Measurements from ENCODE around the gene MYCBP.
"Not testable (repeated sequence)": the region's sequence is repeated elsewhere in the genome, so short reads cannot be mapped to it uniquely, and the experiment has no call there.

The MYCBP gene, protein sequence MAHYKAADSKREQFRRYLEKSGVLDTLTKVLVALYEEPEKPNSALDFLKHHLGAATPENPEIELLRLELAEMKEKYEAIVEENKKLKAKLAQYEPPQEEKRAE

DNA sequence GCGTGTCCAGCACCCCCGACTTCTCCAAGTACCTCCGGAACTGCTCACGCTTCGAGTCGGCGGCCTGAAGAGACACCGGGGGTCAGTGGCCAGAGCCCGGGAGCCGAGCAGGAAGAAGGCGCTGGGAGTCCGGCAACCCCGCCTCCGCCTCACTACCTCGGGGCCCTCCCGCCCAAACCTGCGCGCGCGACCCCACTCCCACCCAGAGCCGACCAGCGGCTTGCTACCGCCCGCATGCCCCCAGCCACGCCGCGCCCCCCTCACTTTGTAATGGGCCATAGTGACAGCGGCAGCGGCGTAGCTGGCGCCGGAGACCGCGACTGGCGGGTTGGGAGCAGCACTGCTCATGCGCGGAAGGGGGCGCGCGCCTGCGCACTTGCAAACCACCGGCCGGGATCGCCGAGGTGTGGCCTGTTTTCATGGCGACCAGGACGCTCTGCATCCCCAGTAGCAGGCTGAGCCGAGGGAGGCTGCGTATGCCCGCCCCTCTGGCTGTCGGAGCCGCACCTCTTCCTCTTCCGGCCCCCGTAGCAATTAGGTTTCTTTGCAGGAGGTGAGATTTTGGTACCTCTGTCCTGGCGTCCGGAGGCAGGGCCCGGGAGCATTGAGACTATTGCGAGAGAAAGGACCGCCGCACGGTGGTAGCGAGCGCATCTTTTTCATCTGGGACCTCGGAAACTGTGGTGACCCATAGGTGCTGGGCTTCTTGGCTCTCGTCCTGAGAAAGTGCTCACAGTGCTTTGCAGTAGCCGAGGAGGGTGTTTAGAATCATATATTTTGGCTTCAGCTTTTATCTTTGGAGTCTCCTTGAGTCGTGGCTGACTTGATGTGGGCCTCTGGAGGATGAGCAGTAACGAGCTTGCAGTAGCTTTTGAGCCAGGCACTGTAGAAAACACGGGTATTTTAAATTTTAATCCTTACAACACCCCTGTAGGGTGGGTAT is at the start of gene MYCBP:
Gene MYCBP, minus strand, starts transcription at position 322 of the 943 bp plus-strand sequence. Its CDS starts 43 bp downstream, at position 279.
- intact Hi-C loops (cut with micrococcal nuclease): loop anchor here (1.0 to 10.0 kb wide), 3 partner anchors 14 to 212 kb away; partner anchors contain the start of gene RRAGC
- H3K4me3 Mint-ChIP-seq: peak within 1 kb of the TSS; percentile 91
- no peaks in the 10 kb centered on the region for H3K27me3 Mint-ChIP-seq
- peak within 1 kb of the TSS; percentile 82 for H3K27ac Mint-ChIP-seq
- H3K36me3 Mint-ChIP-seq (ENCODE audit: low read depth): peaks cover 22% of the 10 kb centered on the region
- no peaks in the 10 kb centered on the region for H3K9me3 Mint-ChIP-seq
- peaks cover 16% of the 10 kb centered on the region for H3K4me1 Mint-ChIP-seq (ENCODE audit: low read depth)

DNA sequence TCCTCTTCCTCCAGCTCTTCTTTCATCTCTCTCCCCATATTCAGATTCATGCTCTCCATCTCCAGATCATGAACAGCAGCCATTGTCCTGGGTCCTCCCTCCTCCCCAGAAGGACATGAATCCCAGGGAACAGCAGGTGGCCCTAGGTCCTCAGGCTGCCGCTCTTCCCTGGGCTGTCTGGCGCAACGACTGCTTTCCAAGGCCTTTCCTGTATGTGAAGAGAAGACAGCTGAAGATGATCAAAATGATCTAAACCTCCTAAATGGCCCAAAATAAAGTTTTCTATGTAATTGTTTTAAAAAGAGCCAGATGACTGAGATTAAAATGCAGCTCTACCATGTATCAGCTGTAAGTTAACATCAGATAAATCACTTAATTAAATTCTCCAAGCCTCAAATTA is 46.0 kb upstream of the MYCBP start:
- Mint-ChIP-seq H3K4me3 (no peak overlapping the region), H3K36me3 (ENCODE audit: low read depth) (peaks cover 9% of the 10 kb centered on the region), H3K27ac (no peak overlapping the region), H3K9me3 (no peaks in the 10 kb centered on the region), H3K4me1 (ENCODE audit: low read depth) (no peaks in the 10 kb centered on the region), H3K27me3 (no peaks in the 10 kb centered on the region)
- intact Hi-C loops (cut with micrococcal nuclease): no loop called here

DNA sequence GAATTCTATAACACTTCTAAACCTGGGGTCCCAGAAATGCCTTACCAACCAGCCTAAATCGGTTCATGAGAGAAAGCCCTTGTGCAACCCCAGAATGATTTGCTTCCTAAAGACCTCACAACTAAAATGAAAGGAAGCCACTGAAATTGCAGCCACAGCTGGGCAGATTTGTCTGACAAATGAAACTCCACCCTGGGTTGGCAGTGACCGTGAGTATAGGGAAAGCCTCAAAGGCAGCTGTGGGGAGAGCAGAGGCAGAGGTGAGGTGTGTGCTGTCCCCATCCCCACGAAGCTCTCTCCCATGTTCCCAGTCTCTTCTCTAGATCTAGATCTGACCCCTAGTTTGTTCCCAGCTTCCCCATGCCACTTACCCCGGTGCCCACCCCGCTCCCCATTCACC is 45.4 kb upstream of the MYCBP start:
- H3K36me3 Mint-ChIP-seq (ENCODE audit: low read depth): peaks cover 15% of the 10 kb centered on the region
- no peaks in the 10 kb centered on the region for H3K9me3 Mint-ChIP-seq
- no peak overlapping the region for H3K4me3 Mint-ChIP-seq
- H3K27ac Mint-ChIP-seq: no peak overlapping the region
- intact Hi-C loops (cut with micrococcal nuclease): no loop called here
- H3K4me1 Mint-ChIP-seq (ENCODE audit: low read depth): no peaks in the 10 kb centered on the region
- no peaks in the 10 kb centered on the region for H3K27me3 Mint-ChIP-seq

DNA sequence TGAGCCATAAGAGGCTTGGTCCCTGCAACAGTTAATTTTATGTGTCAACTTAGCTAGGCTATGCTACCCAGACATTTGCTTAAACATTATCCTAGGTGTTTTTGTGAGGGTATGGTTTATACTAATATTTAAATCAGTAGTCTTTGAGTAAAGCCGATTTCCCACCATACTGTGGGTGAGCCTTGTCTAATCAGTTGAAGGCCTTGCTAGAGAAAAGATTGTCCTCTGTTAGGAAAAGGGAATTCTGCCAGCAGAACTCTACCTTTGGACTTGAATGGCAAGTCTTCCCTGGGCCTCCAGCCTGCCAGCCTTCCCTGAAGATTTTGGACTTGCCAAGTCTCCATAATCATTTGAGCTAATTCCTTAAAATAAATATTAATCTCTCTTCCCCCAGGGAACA is 44.6 kb upstream of the MYCBP start:
- H3K27me3 Mint-ChIP-seq: no peaks in the 10 kb centered on the region
- H3K36me3 Mint-ChIP-seq (ENCODE audit: low read depth): peaks cover 17% of the 10 kb centered on the region
- no peak overlapping the region for H3K27ac Mint-ChIP-seq
- no peaks in the 10 kb centered on the region for H3K9me3 Mint-ChIP-seq
- intact Hi-C loops (cut with micrococcal nuclease): no loop called here
- H3K4me3 Mint-ChIP-seq: no peak overlapping the region
- H3K4me1 Mint-ChIP-seq (ENCODE audit: low read depth): no peaks in the 10 kb centered on the region

DNA sequence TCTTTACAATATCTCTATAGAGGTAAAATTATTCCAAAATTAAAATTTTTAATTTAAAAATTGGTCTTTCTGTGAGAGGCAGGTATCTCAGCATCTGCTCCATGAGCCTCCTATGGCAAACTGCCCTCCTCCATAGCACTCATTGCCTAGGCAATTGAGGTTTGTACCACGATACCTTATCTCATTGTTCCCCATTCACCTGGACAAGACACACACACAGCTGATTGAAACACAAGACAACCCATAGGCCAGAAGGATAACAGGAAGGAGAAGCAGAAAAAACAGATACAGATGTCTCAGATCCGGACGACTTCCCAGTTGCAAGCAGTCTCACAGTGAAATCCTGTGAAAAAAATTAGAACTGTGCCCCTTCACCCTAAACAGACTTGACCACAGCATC is 44.2 kb upstream of the MYCBP start:
- H3K4me3 Mint-ChIP-seq: no peak overlapping the region
- intact Hi-C loops (cut with micrococcal nuclease): no loop called here
- H3K27ac Mint-ChIP-seq: no peak overlapping the region

DNA sequence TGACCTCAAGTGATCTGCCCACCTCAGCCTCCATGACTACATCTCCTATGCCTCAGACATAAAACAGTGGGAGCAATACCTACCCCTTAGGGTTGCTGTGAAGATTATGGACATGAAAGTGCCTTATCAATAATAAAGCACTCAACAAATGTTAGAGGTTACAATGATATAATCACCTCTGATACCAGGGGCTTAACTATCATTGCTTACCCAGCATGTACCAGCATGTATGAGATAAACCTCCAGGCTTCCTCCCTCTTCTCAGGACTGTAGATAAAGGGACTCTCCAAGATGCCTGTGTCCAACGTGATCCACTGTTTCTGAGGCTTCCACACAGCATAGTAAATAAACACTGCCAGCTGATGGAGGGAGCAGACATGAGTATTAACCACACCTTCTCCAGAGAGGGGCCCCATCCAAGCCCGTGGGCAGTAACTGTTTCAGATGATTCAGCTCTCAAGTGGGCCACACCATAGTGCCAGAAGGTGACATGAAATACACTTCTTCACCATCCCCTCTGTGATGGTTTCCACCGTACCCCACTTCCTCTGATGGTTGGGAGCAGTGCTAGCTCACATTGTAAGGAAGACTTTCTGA is 42.3 kb upstream of the MYCBP start:
- Mint-ChIP-seq H3K27me3 (no peaks in the 10 kb centered on the region), H3K9me3 (no peaks in the 10 kb centered on the region), H3K36me3 (ENCODE audit: low read depth) (peaks cover 17% of the 10 kb centered on the region), H3K4me3 (no peak overlapping the region), H3K4me1 (ENCODE audit: low read depth) (no peaks in the 10 kb centered on the region), H3K27ac (no peak overlapping the region)
- intact Hi-C loops (cut with micrococcal nuclease): no loop called here

More for the DNA sequence above, 44.2 kb upstream of the MYCBP start:
- H3K27me3 Mint-ChIP-seq: no peaks in the 10 kb centered on the region
- H3K36me3 Mint-ChIP-seq (ENCODE audit: low read depth): peaks cover 17% of the 10 kb centered on the region
- H3K4me1 Mint-ChIP-seq (ENCODE audit: low read depth): no peaks in the 10 kb centered on the region
- H3K9me3 Mint-ChIP-seq: no peaks in the 10 kb centered on the region

DNA sequence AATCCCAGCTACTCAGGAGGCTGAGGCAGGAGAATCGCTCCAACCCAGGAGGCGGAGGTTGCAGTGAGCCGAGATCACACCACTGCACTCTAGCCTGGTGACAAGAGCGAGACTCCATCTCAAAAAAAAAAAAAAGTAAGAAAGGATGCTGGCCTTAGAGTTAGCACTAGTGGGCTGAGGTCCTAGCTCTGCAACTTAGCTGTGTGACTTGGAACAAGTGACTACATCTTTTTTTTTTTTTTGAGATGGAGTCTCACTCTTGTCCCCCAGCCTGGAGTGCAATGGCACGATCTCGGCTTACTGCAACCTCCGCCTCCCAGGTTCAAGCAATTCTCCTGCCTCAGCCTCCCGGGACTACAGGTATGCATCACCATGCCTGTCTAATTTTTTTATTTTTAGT is 41.8 kb upstream of the MYCBP start:
- H3K4me3 Mint-ChIP-seq; H3K27ac Mint-ChIP-seq; H3K9me3 Mint-ChIP-seq; H3K4me1 Mint-ChIP-seq (ENCODE audit: low read depth); intact Hi-C loops (cut with micrococcal nuclease); H3K27me3 Mint-ChIP-seq: not testable (repeated sequence)
- H3K36me3 Mint-ChIP-seq (ENCODE audit: low read depth): peaks cover 17% of the 10 kb centered on the region

DNA sequence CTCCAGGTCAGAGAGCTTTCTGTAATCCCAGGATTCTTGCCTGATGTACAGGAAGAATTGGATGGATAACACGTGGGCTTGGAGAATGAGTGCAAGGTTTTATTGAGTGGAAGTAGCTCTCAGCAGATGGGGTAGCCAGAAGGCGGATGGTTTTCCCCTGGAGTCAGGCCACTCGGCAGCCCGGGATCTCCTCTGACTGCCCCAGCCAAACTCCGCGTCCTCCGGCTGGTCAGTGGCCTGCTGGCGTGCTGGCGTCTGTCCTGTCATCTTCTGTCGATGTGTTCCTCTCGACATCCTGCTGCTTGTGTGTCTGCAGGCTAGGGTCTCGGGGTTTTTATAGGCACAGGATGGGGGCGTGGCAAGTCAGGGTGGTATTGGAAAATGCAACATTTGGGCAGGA is 35.7 kb upstream of the MYCBP start:
- Mint-ChIP-seq H3K9me3 (peaks cover 12% of the 10 kb centered on the region), H3K27me3 (no peaks in the 10 kb centered on the region), H3K4me3 (no peak overlapping the region), H3K36me3 (ENCODE audit: low read depth) (peaks cover 9% of the 10 kb centered on the region), H3K27ac (no peak overlapping the region), H3K4me1 (ENCODE audit: low read depth) (no peaks in the 10 kb centered on the region)
- intact Hi-C loops (cut with micrococcal nuclease): no loop called here

DNA sequence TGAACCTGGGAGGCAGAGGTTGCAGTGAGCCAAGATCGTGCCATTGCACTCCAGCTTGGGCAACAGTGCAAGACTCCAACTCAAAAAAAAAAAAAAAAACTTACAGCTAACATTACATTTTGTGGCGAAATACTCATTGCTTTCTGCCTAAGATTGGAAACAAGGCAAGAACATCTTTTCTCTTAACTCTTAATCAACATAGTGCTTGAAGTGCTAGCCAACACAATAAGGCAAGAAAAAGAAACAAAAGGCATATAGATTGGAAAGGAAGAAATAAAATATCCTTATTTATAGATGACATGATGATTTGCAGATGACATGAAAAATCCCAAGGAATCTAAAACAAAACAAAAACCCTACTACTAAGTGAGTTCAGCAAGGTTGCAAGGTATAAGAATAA is 32.8 kb upstream of the MYCBP start:
- intact Hi-C loops (cut with micrococcal nuclease): no loop called here
- Mint-ChIP-seq H3K4me3 (no peak overlapping the region), H3K36me3 (ENCODE audit: low read depth) (peaks cover 4% of the 10 kb centered on the region), H3K27ac (no peak overlapping the region), H3K4me1 (ENCODE audit: low read depth) (no peaks in the 10 kb centered on the region), H3K9me3 (peaks cover 12% of the 10 kb centered on the region), H3K27me3 (no peaks in the 10 kb centered on the region)

DNA sequence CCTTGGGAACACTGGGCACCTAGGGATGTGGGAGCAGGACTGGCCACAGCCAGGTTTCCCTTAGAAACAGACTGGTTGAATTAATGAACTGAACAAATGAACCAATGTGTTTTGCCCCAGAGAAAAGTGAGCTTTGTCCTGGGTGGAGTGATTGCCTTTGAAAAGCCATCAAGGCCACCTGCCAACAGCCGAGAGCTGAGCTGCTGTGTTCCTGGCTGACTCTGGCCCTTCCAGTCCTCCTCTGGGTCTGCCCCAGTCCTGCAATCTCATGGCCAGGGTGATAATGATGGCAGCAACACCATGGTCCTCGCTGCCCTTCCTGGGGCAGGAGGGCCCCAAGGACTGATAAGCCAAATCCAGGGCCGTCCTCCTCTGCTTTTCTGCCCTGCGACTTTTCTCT is 26.4 kb upstream of the MYCBP start:
- no peaks in the 10 kb centered on the region for H3K9me3 Mint-ChIP-seq
- no peaks in the 10 kb centered on the region for H3K36me3 Mint-ChIP-seq (ENCODE audit: low read depth)
- H3K27ac Mint-ChIP-seq: no peak overlapping the region
- H3K27me3 Mint-ChIP-seq: no peaks in the 10 kb centered on the region
- no peaks in the 10 kb centered on the region for H3K4me1 Mint-ChIP-seq (ENCODE audit: low read depth)
- H3K4me3 Mint-ChIP-seq: no peak overlapping the region
- intact Hi-C loops (cut with micrococcal nuclease): no loop called here

DNA sequence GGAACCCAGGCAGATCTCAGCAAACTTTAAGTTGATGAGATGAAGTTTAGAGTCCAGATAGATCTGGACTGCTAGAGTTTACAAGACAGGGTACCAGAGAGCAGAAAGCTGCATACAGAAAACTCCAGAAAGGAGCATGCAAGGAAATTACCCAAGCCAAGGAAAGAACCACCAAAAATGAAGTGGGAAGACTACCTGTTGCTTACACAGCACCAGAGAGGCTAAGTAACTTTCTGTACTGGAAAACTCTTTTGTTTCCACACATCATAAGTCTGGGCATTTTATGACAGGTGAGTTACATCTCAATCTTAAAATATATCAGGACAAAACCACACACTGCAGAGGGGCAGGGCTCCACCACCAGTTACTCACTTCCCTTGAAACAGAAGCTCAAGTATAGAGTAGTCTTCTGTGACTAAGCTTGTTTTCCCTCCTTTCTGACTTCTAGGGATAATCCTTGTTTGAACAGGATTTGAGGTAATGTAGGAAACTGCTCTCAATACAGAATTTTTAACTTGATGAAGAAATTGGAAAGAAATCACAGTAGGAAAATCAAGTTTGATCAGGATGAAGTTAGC is 25.6 kb upstream of the MYCBP start:
- H3K27me3 Mint-ChIP-seq: no peaks in the 10 kb centered on the region
- H3K9me3 Mint-ChIP-seq: no peaks in the 10 kb centered on the region
- no peaks in the 10 kb centered on the region for H3K4me1 Mint-ChIP-seq (ENCODE audit: low read depth)
- no peak overlapping the region for H3K4me3 Mint-ChIP-seq
- H3K36me3 Mint-ChIP-seq (ENCODE audit: low read depth): no peaks in the 10 kb centered on the region
- intact Hi-C loops (cut with micrococcal nuclease): no loop called here
- H3K27ac Mint-ChIP-seq: no peak overlapping the region

DNA sequence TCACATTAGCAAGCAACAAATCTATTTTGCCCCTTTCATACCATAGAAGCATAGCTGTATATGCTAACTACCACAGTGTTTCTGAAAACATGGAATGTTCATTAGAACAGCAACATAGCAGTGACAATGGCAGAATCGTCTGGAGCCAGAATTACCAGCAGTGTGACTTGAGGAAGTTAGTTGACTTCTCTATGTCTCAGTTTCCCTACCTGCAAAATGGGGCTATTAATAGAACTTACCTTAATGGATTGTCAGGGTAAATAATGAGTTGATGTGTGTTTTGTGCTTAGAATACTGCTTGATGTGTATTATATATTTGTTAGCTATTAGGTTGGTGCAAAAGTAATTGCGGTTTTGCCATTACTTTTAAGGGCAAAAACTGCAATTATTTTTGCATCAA is 23.0 kb upstream of the MYCBP start:
- Mint-ChIP-seq H3K4me3 (no peak overlapping the region), H3K27me3 (no peaks in the 10 kb centered on the region), H3K9me3 (no peaks in the 10 kb centered on the region), H3K36me3 (ENCODE audit: low read depth) (no peaks in the 10 kb centered on the region), H3K27ac (no peak overlapping the region), H3K4me1 (ENCODE audit: low read depth) (no peaks in the 10 kb centered on the region)
- intact Hi-C loops (cut with micrococcal nuclease): no loop called here

DNA sequence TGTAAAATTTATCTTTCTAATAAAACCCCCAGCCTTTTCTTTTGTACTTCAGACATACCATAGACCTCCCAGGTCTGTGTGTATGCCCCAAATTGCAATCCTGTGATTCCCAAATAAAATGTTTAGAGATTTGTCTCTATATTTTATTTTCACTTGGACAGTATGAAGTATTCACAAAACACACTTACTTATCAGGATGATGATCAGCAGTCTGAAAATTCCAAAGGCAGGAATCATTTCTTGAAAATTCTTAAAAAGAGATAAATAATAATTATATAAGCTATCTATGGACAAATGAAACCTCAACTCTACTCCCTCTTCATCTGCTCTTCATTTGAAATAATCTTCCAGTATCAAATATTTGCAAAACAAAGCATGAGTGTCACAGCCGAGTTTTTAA is 19.8 kb upstream of the MYCBP start:
- intact Hi-C loops (cut with micrococcal nuclease): no loop called here
- Mint-ChIP-seq H3K4me3 (no peak overlapping the region), H3K4me1 (ENCODE audit: low read depth) (no peaks in the 10 kb centered on the region), H3K9me3 (no peaks in the 10 kb centered on the region), H3K27me3 (no peaks in the 10 kb centered on the region), H3K36me3 (ENCODE audit: low read depth) (peaks cover 7% of the 10 kb centered on the region), H3K27ac (no peak overlapping the region)

DNA sequence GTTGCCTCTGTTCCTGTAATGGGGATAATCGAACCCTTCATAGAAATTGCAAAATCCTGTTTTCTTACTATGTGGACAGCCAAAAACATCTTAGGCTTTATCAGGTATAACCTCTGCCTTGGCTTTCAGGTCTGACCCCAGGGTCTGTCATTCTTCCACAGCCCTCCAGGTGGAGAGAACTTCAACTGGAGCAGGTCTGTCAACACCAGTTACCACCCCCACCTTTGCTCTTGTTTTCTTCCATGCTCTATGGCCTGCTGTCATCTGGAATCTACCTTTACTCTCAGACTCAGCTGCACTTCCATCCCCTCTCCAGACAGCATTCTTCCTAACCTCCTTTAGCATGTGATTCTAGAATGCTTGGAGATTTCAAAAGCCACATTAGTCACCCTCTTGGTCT is 18.6 kb upstream of the MYCBP start:
- Mint-ChIP-seq H3K4me3 (no peak overlapping the region), H3K27ac (no peak overlapping the region), H3K36me3 (ENCODE audit: low read depth) (peaks cover 7% of the 10 kb centered on the region), H3K27me3 (no peaks in the 10 kb centered on the region), H3K9me3 (no peaks in the 10 kb centered on the region), H3K4me1 (ENCODE audit: low read depth) (no peaks in the 10 kb centered on the region)
- intact Hi-C loops (cut with micrococcal nuclease): no loop called here
